Uterus (tissue), 4 donors: ENCODE data around the gene KHSRP. TPM values are rescaled to one million over a fixed set of nuclear protein-coding genes. Genes with fewer than 3 reads are reported as not detected.
"Not testable (repeated sequence)": the region's sequence is repeated elsewhere in the genome, so short reads cannot be mapped to it uniquely, and the experiment has no call there.

Experiments
- DNase-seq, 2 donors: peaks; one replicate each; pipeline ENCODE4 v3.0.0-alpha.2; 2019 to 2020
- H3K27ac ChIP-seq, 2 donors: fragments of 200-600 bp; sonication (generic); 1 replicate in 1 of 2; 2 replicates in 1 of 2; pipeline ENCODE4 v1.5.1; 2016 to 2018
- H3K27me3 ChIP-seq, 2 donors: fragments of 200-600 bp; sonication (generic); one replicate each; pipeline ENCODE4 v1.5.1; 2018 to 2019; ENCODE audit warnings: control low read depth in 1 of 2
- H3K36me3 ChIP-seq, 2 donors: fragments of 200-600 bp; sonication (generic); one replicate each; pipeline ENCODE4 v1.5.1; 2019; ENCODE audit warnings: control low read depth in 1 of 2
- H3K4me1 ChIP-seq, 2 donors: fragments of 200-600 bp; sonication (generic); one replicate each; pipeline ENCODE4 v1.5.1; 2018 to 2019; ENCODE audit warnings: control low read depth in 1 of 2
- H3K4me3 ChIP-seq, 2 donors: fragments of 200-600 bp; sonication (generic); 1 replicate in 1 of 2; 2 replicates in 1 of 2; pipeline ENCODE4 v1.5.1; 2018 to 2019; ENCODE audit warnings: mild to moderate bottlenecking in 1 of 2
- H3K9me3 ChIP-seq, 2 donors: fragments of 200-600 bp; sonication (generic); one replicate each; pipeline ENCODE4 v1.5.1; 2019; ENCODE audit warnings: control low read depth in 1 of 2
- POLR2A ChIP-seq, 2 donors: fragments of 450-650 bp; IDR thresholded peaks; one replicate each; pipeline ENCODE4 v1.6.1; 2016; ENCODE audit warnings: antibody characterized with exemption in 2 of 2, mild to moderate bottlenecking in 1 of 2, moderate library complexity in 1 of 2
- intact Hi-C: fragments of 100-400 bp; cut with DNase I; formaldehyde crosslinking; loops from one replicate; pipeline ENCODE4 v1.15.1; 2023; ENCODE audit warnings: low total_unique reads
- total RNA-seq, 4 donors: library from RNA; depleted of rRNA in 3 of 4; stranded (reverse); fragments of >200 nt in 3 of 4; gene quantifications; one replicate each; pipeline versions ENCODE4 v1.1.0 to v1.2.4, GENCODE V29; 2014 to 2023
- TF ChIP-seq, protein P1 (sequence below), 4 experiments: fragments of 200-600 bp in 2 of 4; fragments of 450-650 bp in 2 of 4; sonication (generic) in 2 of 4; IDR thresholded peaks; one replicate each; pipeline ENCODE4 v1.5.1; 2016 to 2019; ENCODE audit warnings: antibody characterized with exemption in 4 of 4, mild to moderate bottlenecking in 2 of 4, moderate library complexity in 1 of 4
- donor health status: DM: yes; HTN: yes; CAD: no.

KHSRP gene
- total RNA-seq, 4 donors from 2014 or later, result 23.5 to 259 (median 66.5) TPM

DNA sequence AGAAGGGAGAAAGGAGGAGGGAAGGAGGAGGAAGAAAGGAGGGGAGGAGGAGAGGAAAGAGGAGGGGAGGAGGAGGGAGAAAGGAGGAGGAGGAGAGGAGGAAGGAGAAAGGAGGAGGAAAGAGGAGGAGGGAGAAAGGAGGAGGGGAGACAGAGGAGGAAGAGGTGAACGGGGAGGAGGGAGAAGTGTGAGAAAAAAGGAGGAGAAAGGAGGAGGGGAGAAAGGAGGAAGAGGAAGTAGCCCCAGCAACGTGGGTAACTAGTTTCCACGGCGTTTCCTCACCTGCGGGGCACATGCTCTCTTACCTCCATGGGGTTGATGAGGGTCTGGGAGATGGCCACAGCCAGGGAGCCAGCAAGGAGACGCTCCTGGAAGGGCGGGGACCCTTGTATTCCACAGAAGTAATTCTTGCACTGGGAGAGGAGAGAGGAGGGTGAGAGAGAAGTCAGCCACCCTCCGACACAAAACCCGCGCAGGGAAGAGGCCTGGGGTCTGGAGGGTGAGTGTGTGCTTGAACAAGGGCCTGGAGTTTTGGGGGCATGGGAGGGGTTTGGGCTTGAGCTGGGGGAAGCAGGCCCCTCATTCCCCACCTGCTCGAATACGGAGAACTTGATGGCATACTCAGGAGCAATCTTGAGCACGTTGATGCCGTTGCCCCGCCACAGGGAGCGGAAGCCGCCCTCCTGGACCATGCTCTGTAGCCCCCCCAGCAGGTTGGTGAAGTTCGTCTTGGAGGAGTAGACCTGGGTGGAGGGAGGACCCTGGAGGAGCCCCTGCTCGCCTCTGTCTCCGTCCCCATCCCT is 5.0 kb upstream of the KHSRP start:
- Histone ChIP-seq H3K27ac (no peak overlapping the region), H3K27me3 (no peaks in the 10 kb centered on the region), H3K4me3 (no peak overlapping the region), H3K36me3 (no peaks in the 10 kb centered on the region), H3K4me1 (no peaks in the 10 kb centered on the region), H3K9me3 (no peaks in the 10 kb centered on the region)
- DNase-seq, result no peak
- TF ChIP-seq POLR2A (IDR thresholded peaks at IDR 0.05), result no peak
- TF ChIP-seq, protein P1, sequence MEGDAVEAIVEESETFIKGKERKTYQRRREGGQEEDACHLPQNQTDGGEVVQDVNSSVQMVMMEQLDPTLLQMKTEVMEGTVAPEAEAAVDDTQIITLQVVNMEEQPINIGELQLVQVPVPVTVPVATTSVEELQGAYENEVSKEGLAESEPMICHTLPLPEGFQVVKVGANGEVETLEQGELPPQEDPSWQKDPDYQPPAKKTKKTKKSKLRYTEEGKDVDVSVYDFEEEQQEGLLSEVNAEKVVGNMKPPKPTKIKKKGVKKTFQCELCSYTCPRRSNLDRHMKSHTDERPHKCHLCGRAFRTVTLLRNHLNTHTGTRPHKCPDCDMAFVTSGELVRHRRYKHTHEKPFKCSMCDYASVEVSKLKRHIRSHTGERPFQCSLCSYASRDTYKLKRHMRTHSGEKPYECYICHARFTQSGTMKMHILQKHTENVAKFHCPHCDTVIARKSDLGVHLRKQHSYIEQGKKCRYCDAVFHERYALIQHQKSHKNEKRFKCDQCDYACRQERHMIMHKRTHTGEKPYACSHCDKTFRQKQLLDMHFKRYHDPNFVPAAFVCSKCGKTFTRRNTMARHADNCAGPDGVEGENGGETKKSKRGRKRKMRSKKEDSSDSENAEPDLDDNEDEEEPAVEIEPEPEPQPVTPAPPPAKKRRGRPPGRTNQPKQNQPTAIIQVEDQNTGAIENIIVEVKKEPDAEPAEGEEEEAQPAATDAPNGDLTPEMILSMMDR (IDR thresholded peaks at IDR 0.05), result no peak
- intact Hi-C loops, result no loop called here

DNA sequence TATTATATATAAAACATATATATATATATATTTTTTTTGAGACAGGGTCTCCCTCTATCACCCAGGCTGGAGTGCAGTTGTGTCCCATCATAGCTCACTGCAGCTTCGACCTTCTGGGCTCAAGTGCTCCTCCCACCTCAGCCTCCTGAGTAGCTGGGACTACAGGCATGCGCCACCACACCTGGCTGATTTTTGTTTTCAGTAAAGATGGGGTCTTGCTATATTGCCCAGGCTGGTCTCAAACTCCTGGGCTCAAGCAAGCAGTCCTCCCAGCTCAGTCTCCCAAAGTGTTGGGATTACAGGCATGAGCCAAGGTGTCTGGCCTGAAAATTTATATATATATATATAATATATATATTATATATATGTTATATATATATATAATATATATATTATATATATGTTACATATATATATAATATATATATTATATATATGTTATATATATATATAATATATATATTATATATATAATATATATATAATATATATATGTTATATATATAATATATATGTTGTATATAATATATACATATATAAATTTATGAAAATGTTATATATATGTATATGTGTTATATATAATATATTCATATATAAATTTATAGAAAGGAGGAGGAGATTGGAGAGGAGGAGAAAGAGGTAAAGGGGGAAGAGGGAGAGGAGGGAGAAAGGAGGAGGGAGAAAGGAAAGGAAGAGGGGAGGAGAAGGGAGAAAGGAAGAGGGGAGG is 4.2 kb upstream of the KHSRP start:
- DNase-seq, H3K27me3 ChIP-seq, H3K4me3 ChIP-seq, H3K4me1 ChIP-seq, H3K9me3 ChIP-seq, H3K27ac ChIP-seq, intact Hi-C loops, H3K36me3 ChIP-seq: not testable (repeated sequence)

DNA sequence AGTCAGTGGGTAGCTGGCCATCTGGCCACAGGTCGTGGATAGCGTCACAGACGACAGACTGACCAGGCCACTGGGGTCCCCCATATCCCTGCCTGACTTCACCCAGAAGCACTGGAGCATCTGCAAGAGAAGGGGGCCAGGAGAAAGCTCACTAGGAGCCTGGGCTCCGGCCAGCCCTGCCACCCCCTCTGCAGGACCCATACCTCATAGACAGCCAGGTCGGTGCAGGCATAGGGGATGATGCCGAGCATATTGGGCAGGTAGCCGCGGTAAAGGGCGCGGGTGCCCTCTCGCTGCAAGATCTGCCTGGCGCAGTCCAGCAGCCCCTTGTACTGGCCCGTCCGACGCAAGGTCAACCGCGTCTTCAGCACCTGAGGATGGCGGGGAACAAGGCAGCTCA is 2.5 kb upstream of the KHSRP start:
- Histone ChIP-seq H3K4me1 (peaks cover 0 to 8% of the 10 kb centered on the region in 2 donors), H3K4me3 (no peak overlapping the region), H3K27ac (no peak overlapping the region), H3K36me3 (no peaks in the 10 kb centered on the region), H3K9me3 (no peaks in the 10 kb centered on the region), H3K27me3 (no peaks in the 10 kb centered on the region)
- no peak for DNase-seq
- intact Hi-C loops, result no loop called here
- no peak for TF ChIP-seq POLR2A (IDR thresholded peaks at IDR 0.05)

DNA sequence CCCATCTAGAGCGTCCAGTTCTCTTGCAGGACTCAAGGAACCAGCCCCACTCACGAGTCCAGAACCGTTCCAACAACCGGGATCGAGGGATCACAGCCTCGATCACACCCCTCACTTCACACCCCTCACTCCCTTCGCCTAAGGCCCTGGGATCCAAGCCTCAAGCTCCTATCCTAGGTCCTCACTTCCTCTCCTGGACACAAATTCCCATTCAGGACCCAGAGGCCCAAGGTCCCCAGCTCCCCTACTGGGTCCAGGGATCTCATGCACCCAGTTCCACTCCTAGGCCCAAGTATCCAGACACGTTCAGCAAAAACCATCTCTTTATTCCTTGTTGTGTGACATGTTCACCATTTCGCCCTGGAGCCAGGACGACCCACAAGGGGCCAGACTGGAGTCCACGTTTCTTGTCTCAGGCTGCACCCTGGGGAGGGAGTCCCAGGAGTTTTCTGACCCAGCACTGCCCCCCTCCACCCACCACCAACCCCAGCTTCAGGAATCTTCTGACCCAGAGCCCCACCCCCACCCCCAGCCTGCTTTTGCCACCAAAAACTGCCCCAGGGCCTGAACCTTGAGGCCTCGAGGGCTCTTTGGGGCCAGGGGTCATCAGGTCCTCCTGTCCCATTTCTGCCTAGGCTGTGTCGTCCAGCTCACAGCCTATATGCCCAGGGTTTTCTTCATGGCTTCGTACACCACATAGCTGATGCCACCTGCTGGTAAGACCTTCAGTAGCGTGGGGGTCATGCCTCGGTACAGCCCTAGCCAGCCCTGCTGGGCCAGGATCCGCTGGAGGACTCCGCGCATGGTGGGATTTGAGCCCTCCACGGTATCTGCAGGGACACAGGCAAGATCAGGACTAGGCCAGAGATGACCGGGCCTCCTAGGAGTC is 1.4 kb upstream of the KHSRP start:
- H3K27ac ChIP-seq, result peak overlapping the region; percentile 82 to 90
- peak; percentile 23 to 25 for DNase-seq
- H3K4me3 ChIP-seq, result peak overlapping the region in 1 of 2 donors; percentile 5
- intact Hi-C loops, result no loop called here
- TF ChIP-seq POLR2A (IDR thresholded peaks at IDR 0.05), result no peak
- TF ChIP-seq, protein P1 (IDR thresholded peaks at IDR 0.05), result peak in 1 of 4 experiments; percentile 4
- no peaks in the 10 kb centered on the region for H3K27me3 ChIP-seq
- H3K4me1 ChIP-seq, result peaks cover 0 to 8% of the 10 kb centered on the region in 2 donors
- H3K9me3 ChIP-seq, result no peaks in the 10 kb centered on the region
- no peaks in the 10 kb centered on the region for H3K36me3 ChIP-seq

DNA sequence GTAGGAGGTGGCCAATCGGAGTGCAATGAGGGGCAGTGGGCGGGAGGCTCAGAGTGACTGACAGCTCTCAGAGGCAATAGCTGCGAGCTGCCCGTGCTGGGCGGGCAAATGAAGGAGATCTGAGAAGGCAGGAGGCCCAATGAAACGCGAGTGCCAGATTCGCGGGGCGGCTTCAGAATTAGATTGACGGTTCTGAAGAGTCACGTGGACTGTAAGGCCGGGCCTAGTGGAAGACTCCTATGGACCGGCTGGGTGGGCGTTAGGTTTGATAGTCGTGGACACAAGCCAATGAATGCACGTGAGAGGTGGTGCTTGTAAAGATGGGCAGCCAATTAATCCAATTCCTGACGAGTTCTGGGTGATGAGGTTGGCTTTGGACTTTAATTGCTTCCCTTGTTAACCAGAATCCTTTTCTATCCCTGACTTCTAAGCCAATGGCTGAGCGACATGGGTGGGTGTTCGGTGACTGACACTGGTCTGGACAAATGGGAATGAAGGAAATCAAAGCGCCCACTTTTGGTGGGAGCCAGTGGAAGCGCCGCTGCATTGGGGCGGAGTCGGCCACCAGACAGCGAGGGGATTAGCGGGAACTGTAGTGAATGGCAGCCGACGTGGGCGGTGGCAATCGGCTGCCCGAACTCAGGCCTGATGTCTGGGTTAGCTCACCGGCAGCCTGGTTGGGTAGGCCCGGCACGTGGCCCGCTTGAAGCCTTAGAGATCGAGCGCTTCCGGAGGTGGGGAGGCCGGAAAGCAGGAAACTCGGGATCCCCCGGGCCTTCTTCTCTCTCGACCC is 524 bp upstream of the KHSRP start:
- H3K36me3 ChIP-seq, result no peaks in the 10 kb centered on the region
- peaks cover 0 to 8% of the 10 kb centered on the region in 2 donors for H3K4me1 ChIP-seq
- DNase-seq, result peak; percentile 100
- intact Hi-C loops, result no loop called here
- H3K4me3 ChIP-seq, result peak overlapping the region in 1 of 2 donors; percentile 5
- TF ChIP-seq POLR2A (IDR thresholded peaks at IDR 0.05), result peak in 1 of 2 donors; percentile 22
- TF ChIP-seq, protein P1 (IDR thresholded peaks at IDR 0.05), result peak in 1 of 4 experiments; percentile 28
- H3K27ac ChIP-seq, result peak overlapping the region; percentile 82 to 90
- no peaks in the 10 kb centered on the region for H3K27me3 ChIP-seq
- no peaks in the 10 kb centered on the region for H3K9me3 ChIP-seq
